ENCODE results near the gene FAM131C.

- TF ChIP-seq POLR2A (IDR thresholded peaks at IDR 0.05) (no peak), CTCF (IDR thresholded peaks at IDR 0.05) (no peak)
Measured at GRCh38 chr1:16072616-16073484, 601 bp downstream of the FAM131C start.
